ENCODE results near the gene JAZF1.
"Not testable (repeated sequence)": the region's sequence is repeated elsewhere in the genome, so short reads cannot be mapped to it uniquely, and the experiment has no call there.

Gene JAZF1

DNA sequence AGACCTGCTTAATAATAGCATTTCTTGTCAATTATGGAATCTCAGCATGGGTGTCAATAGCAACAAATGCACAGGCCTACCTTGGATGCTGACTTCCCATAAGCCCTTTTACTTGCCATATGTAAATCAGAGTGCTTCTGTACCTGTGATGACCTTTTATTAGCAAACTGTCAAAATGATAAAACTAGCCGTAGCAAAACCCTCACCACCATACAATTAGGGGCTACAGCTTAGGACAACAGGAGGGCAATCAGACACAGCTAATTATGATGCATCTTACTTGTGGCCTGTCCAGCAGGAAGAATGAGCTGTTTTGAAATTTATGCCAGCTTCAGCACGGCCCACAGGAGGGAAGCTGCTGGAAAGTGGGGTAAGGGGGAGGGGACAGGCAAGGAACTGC lies 239.1 kb downstream of the JAZF1 start:
- DNase-seq (ENCODE audit: low spot score), result no peak

DNA sequence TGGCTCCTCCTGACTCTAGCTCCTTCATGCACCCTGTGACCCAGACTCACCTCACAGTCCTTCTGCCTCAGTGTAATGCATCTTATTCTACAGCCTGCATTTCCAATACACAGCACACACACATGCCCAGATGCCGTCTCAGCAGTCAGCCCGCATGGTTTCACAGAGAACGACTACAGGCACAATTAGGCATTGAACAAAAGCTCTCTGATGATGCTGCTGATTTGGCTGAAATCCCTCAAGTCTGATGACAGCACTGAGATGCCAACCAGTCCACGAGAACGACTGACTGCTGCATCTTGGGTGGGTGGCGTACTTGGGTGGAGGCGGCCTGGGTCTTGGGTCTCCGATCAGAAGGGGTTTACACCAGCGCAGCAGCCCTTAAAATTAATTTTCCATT lies 240.3 kb downstream of the JAZF1 start:
- no peak for DNase-seq (ENCODE audit: low spot score)

DNA sequence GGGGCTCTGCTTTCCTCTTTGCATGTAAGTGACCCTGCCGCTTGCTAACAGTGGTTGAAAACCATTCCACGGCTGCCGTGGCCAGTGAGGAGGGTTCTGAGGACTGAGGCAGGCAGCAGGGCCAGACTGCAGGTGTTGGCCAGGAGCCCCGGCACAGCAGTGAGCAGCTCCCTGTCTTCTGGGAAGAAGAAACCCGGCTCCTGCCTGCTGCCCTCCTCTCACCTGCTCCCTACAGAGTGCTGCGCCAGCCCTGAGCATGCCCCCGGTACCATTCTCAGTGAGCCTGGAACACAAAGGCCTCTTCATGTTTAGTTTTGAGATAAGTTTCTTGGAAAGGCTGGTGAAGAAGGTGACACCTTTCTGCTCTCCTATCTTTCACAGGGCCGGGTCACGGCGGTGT lies 240.7 kb downstream of the JAZF1 start:
- DNase-seq (ENCODE audit: low spot score), result no peak

DNA sequence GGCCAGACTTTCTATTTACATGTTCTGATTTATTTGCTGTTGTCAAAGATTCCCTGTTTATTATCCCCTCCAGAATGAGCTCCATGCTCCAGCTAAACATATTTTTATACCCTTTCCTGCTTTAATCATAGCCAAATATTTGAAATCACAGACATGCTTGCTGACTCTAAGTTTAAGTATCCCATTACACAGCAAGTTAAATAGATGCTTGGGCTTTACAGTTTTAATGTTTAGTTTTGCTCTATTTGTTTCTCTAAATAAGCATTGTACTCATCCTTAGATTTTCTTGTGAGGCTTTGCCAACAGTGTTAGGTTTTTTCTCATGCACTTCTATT lies 243.9 kb downstream of the JAZF1 start:
- no peak for DNase-seq (ENCODE audit: low spot score)

DNA sequence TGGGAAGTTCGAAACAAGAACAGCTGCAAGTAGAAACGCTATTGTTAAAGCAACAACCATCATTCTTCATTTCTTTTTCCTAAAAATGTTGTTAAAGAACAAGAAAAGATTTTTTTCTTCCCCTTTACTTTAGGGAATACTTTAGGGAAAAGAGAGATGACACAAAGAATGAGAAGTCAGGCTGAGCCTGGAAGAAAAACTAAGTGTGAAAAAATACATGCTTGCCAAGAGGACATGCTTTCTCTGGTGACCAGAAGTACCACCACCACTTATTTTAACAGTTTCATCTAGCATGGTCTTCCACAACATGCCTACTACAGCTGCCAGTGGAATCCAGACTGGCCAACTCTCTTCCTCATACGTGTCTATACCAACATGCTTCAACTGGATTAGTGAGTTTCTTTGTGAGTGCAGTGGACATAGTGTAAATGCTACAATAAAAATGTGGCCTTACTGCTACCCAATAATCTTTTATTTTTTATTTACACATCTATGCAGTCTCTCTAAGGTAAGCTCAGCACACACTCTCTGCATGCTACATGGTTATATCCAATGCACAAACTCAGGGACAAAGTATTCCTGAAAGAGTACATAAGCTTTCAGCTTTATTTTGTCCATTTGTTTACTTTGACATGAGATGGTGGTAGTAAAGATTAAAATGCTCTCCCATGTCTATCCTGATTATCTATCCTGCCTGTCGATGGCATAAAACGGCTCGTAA lies 244.4 kb downstream of the JAZF1 start:
- no peak for DNase-seq (ENCODE audit: low spot score)

DNA sequence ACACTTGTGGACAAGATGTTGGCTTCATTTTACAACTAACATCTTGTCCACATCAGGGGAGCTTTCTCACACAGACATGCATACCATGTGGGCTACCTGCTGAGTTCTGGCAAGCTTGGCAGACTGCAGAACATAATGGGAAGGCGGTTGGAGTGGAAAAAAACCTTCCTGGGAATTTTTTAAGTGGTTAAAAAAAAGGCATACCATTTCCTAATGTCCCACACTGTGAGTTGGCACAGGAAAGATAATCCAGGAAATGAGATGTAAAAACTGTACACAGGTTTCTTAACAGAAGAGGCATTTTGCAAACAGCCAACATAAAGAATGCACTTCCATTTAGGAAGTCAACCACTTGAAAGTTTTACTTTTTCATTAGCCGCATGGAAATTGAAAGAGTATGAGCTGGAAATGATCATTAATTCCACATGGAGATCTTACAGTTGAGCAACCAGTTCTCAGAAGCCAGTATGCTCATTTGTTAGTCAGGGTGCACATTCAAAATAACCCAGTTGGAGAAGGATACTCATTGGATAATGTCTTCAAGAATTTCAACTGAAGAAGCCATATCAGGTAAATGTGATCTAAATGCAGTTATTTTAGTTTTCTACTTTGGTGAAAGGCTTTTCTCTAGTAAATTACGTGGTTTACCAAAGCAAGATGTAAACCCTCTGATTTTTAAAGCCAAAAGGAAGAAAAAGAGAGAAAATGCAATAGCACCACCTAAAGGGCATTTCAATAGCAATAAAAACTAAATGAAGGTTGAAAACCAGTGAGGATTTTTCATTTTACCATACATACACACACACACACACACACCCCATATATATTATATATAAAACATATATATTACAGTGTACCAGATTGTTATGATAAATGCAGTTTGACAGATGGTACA lies 246.7 kb downstream of the JAZF1 start:
- DNase-seq (ENCODE audit: low spot score), result peak; percentile 4

DNA sequence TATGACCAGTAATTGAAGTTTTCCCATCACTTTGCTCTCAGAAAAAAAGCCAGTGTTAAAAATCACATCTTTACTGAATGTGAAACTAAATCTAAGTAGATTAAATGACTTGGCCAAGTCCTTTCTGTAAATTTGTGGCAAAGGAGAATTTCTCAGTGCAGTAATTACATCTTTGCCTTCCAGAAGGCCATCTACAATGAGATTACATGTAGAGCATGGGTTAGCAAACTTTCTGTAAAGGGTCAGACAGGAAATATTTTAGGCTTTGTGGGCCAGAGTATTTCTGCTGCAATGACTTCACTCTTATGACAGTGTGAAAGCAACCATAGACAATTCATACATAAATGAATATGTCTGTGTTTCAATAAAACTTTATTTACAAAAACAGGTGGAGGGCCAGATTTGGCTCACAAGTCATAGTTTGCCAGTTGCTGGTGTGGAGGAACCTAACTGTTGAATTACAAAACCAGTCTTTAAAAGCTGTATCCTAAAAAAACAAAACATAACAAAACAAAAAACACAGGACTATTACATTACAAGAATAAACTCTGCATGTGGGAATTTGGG lies 249.6 kb downstream of the JAZF1 start:
- DNase-seq (ENCODE audit: low spot score), result no peak

DNA sequence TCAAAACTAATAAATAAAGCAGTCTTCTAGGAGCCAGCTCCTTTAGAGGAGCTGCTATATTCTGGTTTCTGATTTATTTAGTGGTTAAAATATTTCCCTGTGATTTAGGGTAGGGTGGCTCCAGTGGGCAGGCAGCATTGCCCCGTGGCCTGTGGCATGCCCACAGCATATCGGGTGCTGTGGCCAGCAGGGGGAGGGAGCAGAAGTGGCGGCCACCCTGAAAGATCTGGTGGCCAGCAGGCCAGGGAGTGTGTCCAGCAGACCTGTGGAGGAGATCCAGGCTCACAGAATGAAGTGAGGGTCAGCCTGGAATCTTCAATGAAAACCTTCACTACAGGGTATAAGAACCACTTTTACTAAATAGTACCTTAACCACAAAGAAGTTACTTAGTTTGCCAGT lies 251.5 kb downstream of the JAZF1 start:
- DNase-seq (ENCODE audit: low spot score), result no peak

DNA sequence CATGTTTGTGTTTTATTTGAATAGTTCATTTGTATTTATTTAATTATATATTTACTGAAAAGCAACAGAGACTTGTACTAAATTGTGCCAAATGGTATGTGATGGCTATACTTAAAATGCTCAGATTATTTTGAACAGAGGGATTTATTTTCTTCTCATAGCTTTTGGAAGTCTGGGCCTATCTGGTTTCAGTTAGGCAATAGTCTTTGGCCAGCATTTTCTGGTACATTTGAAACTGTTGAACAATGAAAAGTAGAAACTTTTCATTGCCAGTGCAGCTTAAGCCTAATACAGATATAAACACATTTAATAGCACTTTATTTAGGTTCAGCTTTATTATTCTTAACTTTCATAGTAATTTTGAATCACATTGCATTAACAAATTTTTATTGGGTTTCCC lies 252.6 kb downstream of the JAZF1 start:
- DNase-seq (ENCODE audit: low spot score), result no peak

DNA sequence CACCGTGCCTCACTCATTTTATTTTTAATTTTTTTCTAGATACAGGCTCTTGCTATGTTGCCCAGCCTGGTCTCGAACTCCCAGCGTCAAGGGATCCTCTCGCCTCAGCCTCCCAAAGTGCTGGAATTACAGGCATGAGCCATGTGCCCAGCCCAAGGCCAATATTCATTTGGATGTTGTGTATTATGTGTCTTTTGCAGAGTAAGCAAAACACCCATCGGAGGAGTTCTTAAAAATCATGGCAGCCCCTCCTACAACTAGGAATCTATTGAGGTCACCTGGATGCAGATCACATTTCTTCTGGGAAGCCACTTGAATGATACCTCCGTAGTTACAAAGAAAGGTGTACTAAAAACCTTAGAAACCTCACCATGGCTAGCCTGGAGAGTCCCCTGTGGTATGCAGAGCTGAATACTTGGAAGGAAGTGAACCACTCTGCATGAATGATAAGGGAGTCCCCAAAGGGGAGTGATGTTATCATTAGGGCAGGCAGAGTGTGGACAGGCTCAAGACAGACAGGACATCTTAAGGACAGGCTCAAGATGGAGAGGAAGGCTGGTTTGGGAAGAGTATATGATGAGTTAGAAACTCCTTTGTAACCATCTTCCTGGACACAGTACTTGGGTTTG lies 254.9 kb downstream of the JAZF1 start:
- no peak for DNase-seq (ENCODE audit: low spot score)

DNA sequence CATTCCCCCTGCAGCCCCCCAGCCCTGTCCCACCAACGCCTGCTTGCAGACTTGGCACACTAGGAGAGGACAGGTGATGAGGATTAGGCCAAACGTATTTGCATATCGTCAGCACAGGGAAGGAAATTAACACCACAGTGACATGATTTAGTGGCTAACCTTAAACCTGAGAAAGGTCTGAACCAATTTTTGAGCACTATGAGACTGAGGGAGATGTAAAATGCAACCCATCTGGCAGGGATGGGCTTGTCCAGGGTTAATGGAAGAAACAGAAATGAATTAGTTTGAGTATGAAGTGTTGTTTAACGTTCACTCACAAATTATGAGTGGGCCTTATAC lies 257.0 kb downstream of the JAZF1 start:
- DNase-seq (ENCODE audit: low spot score), result no peak

DNA sequence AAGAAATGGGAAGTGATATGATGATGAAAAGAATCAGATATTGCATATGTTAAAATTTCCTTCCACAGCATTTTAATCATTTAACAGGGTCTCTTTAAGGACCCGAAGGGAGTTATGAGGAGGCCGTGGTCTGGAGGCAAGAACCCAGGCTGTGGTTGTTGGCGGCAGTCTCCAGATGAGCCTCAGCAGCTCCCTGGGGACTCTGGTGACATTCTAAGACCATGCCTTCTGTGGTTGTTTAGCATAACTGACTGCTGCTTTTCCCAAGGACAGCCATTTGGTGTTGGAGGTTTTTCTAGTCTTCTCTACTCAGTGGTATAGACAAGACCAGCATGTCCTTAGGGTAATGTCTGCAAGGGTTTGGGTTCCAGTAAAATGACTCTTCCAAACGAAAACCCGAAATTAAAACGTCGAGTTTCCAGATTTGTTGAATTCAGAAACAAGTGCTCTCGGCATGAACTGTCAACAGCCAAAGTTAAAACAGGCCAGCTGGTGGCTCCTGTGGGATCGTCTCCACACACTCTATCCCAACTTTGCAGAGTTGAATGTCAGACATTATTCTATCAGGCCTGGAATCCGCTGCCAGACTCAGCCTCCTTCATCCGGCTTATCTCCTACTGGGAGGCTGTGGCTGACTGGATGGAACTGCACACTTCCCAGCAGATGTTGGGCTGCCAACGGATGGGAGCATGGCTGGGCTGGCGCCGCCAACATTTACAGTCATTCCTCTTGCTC lies 257.5 kb downstream of the JAZF1 start:
- DNase-seq (ENCODE audit: low spot score), result no peak

DNA sequence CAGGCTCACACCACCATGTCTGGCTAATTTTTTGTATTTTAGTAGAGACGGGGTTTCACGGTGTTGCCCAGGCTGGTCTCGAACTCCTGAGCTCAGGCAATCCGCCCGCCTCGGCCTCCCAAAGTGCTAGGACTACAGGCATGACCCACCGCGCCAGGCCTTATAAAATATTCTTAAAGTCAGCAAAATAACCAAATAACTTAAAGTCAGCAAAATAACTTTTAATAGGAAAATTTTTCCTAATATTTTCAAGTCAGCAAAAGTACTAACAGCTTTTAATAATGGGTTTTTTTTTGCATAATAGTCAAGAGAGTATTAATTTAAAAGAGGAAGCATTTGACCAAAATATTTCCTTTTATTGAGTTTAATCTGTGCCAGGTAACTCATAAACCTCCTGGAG lies 258.2 kb downstream of the JAZF1 start:
- DNase-seq (ENCODE audit: low spot score), result not testable (repeated sequence)

DNA sequence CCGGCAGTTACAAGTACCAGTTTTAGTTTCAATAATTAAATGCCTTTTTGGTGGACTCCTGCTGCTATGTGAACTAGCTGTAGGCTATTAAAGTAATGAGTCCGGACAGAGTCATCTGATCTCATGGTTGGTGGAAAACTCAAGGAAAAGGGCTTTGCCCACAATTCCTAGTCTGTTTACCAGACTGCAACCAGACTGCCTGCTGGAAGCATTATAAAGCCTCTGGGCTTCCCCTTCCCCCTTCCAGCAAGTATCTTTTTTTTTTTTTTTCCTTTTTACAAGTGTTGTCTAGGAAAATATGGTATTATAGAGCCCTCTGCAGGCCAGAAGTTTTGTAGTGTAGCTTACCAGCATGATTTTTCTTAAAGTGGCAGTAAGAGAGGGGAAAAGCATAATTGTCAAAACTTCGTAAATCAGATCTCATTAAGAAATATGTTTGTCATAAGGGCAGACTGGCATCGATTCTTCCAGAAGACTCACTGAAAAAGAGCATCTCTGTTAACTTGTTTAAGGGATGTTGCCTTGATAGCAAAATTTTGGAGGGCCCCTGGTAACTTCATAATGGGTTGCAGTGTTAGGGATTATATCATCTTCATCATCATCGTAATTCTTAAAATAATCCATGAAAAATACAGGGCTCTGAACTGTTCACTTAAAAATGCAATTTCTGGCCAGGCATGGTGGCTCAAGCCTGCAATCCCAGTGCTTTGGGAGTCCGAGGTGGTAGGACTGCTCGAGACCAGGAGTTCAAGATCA lies 259.3 kb downstream of the JAZF1 start:
- peak; percentile 49 for DNase-seq (ENCODE audit: low spot score)

DNA sequence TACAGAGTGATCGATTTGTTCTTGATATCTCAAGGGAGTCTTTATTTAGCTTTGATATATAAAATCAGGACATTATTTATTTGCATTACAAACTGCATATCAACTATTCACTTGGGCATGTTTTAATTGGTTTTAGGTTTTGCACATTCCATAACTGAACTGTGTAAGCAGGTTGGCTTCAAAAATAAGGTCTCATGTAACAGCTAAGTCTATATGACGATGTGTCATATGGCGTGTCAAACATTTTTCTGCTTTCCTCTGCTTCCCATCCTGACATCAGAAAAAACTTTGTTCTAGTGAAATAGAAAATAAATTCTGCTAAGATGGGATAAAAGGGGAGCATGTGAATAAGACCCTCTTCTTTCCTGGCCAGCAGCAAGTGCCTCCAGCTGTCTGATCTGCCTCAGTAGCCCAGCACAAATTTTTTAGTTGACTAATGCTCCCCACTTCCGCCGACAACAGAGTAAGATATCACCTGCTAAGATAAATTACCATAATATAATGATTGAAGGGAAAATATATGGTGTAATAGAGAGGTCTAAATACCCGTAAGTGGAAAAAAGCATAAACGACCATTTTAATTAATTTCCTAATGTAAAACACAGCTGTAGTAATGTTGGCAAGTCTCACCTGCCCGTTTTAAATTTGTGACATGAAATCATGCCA lies 260.2 kb downstream of the JAZF1 start:
- no peak for DNase-seq (ENCODE audit: low spot score)

DNA sequence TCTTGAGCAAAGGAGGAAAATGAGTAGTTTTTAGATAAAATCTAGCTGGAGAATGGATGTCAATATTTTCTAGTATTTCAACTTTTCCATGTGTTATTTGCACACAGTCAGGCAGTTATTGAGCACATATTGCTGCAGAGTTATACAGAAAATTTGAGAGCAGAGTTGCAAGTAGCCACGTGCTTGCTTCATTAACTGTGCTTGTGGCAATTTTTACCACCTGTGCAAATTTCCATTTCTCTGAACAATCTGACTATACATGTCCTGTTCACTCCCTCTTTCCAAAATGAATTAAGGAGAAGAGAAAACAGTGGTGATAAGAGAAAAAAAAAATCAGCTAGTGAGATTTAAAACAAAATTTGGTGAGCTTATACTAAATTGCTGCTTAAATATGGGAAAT lies 262.1 kb downstream of the JAZF1 start:
- DNase-seq (ENCODE audit: low spot score), result no peak

DNA sequence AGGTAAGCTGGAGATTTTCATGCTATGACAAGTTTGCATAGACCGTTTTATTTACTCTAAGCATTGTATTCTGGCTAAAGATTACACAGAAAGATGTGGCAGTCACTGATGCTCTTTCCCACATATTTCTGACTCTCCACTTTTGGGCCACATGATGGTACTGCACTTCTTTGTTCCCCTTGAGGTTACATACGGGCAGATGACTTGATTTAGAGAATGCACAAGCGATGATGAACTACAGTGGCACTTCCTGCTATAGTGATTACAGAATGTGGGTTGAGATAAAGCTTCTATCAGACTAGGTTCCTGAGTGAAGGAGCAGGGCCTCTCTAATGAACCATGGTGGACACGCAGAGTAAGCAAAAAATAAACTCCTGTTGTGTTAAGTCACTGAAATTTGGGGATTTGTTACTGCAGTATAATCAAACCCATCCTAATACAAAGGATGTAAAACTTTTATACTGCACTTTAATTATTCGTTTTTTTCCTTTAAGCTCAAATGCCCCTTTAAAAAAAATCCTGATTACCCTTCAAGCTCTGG lies 262.8 kb downstream of the JAZF1 start:
- DNase-seq (ENCODE audit: low spot score), result peak; percentile 57

DNA sequence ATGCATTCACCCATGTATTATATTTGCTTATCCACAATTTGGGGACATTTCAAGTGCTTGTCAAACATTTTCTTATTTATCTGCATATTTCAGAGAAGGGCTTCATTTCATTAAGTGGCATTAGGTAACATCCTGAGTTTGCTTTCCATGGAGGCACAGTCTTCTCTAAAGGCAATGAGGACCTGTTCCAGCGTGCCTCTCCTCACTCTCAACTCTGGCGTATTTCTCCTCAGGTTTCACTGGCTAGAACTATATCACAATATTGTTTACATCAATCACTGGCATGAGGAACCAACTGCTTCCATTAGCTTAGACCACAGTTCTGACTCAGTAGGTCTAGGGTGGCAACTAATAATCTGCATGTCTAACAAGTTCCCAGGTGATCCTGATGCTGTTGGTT lies 263.5 kb downstream of the JAZF1 start:
- no peak for DNase-seq (ENCODE audit: low spot score)

DNA sequence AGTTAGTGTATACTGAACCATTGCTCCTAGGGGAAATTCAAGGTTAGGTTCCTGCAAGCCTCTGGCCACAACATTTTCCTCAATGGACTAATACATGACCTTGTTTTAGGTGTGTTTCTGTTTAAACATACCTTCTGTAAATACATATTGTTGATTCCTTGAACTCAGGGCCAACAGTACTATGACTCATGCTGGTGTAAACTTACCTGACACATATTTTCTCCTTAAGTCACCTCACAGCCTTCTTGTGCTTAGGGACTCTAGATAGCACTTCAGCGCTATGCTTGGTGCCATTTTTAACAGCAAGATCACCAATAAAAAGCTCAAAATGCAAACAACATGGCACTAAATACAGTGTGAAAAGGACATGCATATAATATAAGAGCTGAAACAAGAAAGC lies 264.2 kb downstream of the JAZF1 start:
- DNase-seq (ENCODE audit: low spot score), result no peak

DNA sequence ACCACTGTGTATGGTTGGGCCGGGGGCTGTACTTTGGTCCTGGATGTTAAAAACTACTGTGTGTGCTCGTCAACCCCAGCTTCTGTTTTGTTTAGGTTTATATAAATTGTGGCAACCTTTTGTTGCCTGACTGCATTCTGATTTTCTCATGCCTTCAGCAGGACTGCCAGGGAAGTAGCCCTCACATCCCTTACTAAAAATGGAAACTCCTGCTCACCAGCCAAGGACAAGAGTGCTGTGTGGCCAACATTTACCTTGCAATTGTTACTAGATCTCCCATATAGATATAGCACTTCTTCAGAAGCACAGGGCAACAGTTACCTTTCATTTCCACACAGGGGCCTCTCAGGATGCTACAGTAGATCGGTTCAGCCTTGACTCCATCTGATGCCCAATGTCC lies 266.2 kb downstream of the JAZF1 start:
- DNase-seq (ENCODE audit: low spot score), result no peak

DNA sequence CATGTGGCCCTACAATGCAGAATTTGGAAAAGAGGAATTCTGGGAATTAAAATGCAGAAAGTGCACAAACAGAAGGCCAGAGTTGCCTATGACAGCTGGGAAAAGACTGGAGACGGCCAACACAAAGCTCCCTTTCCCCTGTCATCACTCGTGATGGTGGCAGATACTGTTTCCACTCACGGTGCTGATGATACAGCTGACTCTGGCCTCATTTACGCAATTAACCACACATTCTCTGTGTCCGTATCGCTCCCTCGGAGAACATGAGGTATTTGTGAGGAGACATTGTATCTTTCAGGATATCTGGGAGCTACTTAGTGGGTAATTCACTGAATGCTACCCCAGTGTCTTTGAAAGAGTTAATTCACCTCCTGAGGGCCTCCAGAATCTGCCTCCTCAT lies 267.8 kb downstream of the JAZF1 start:
- DNase-seq (ENCODE audit: low spot score), result no peak
